ENCODE data around the gene NHLH1.
A peak's percentile ranks its signal among the peaks of the same experiment; 100 is the strongest.
"Not testable (repeated sequence)": the region's sequence is repeated elsewhere in the genome, so short reads cannot be mapped to it uniquely, and the experiment has no call there.

NHLH1 gene

DNA sequence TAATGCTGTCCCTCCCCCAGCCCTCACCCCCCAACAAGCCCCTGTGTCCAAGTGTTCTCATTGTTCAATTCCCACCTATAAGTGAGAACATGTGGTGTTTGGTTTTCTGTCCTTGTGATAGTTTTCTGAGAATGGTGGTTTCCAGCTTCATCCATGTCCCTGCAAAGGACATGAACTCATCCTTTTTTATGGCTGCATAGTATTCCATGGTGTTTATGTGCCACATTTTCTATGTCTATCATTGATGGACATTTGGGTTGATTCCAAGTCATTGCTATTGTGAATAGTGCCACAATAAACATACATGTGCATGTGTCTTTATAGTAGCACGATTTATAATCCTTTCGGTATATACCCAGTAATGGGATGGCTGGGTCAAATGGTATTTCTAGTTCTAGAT is 17.9 kb downstream of the NHLH1 start:
- not testable (repeated sequence) for DNase-seq

DNA sequence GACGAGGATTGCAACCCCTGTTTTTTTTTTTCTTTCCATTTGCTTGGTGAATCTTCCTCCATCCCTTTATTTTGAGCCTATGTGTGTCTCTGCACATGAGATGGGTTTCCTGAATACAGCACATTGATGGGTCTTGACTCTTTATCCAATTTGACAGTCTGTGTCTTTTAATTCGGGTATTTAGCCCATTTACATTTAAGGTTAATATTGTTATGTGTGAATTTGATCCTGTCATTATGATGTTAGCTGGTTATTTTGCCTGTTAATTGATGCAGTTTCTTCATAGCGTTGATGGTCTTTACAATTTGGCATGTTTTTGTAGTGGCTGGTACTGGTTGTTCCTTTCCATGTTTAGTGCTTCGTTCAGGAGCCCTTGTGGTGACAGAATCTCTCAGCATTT is 21.5 kb downstream of the NHLH1 start:
- not testable (repeated sequence) for DNase-seq

DNA sequence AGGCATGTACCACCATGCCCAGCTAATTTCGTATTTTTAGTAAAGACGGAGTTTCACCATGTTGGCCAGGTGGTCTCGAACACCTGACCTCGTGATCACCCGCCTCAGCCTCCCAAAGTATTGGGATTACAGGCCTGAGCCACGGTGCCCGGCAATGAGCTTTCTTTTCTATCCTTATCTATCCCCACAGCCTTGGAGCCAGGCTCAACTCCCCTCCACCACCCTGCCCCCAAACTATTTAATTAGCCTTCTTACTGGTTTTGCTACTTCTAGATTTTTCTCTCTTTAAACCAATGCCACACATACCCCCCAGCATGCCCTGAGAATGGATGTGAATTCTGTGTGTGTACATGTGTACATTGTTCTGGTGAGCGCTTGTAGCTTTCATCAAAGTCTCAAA is 27.8 kb downstream of the NHLH1 start:
- DNase-seq, result no peak

DNA sequence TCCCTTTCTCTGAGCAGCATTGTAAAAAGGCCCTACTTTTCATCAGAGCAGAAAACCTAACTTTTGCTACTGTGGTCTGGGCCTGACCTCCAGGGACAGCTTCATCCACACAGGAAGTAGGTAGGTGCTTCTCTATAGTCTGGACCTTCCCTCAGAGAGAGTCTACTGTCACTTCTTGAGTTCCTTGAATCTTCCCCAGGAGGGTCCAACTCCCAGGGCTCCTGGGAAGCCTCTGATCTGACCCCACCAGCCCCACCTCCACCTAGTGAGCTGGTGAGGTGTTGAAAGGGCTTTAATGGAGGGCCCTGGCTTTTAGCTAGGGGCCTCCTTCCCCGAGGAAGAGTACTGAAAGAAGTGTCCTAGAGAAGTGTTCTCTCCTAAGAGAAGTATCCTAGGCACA is 30.8 kb downstream of the NHLH1 start:
- no peak for DNase-seq

DNA sequence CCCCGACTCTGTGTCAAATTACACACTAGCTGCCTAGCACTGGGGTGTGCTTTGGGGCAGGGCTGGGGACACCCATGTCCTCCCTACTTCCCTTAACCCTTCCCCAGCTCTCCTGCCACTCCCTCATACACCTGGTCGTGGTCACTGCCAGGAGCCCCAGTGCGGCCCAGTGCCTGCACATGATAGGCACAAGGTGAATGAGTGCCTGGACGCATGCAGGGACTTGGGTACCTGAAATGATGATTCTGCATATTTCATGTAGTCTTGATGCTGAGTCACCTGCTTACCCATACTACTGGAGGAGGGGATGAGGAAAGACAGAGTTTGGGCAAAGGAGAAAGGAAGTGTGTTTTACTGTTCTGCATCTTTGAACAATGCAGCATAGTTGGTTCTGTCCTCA is 32.0 kb downstream of the NHLH1 start:
- no peak for DNase-seq

DNA sequence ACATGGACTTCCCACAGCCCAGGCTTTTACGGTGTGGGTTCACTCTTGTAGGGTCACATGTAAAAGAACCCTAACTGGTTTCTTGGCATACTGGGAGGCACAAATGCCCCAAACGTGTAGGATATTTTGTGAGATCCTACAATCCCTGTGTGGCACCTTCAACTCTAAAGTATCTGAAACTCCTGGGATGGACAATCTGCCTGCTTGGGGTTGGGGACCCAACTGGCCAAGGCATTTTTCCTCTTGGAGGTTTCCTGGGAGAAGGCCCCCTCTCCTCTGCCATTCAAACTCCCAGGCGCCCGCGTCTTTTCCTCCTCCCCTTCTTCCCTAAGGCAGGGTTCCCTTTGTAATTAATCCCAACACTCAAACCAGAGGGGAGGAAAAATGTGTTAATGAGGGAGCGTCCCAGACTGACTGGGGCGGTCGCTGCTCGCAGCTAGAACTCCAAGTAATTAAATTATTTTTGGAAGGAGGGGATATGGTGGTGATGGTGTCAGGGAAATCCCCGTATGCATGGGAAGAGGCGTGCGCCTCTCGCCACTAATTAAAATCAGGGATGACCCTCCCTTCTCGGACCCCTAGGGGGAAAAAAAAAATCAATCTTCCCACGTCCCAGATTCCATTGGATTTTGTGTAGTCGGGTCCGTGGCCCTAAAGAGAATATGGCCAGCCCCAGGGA is 32.8 kb downstream of the NHLH1 start:
- DNase-seq, result no peak

DNA sequence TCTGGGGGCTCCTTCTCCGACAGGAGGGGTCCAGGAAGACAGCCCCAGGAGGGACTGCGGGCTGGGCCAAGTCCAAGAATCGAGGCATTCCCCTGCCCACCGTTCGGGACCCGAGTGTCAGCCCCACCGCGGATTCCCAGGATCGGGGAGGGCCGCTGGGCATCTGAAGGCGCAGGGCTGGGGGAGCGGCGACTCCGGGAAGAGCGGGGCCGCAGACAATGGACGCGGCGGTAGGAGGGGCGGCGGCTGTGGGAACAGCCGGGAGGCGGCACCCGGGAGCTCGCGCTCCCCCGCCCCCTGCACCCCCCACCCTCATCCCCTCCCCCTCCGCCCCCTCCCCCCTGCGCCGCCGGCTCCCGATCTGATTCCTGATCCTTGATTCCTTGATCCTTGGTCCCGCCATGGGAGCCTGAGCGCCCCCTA is 33.4 kb downstream of the NHLH1 start, which contains the start of gene VANGL2:
Gene VANGL2 (plus strand): TSS at position 342 of the 423 bp plus-strand sequence. CDS start 15,274 bp downstream, outside the sequence.
- DNase-seq, result peak; percentile 52

DNA sequence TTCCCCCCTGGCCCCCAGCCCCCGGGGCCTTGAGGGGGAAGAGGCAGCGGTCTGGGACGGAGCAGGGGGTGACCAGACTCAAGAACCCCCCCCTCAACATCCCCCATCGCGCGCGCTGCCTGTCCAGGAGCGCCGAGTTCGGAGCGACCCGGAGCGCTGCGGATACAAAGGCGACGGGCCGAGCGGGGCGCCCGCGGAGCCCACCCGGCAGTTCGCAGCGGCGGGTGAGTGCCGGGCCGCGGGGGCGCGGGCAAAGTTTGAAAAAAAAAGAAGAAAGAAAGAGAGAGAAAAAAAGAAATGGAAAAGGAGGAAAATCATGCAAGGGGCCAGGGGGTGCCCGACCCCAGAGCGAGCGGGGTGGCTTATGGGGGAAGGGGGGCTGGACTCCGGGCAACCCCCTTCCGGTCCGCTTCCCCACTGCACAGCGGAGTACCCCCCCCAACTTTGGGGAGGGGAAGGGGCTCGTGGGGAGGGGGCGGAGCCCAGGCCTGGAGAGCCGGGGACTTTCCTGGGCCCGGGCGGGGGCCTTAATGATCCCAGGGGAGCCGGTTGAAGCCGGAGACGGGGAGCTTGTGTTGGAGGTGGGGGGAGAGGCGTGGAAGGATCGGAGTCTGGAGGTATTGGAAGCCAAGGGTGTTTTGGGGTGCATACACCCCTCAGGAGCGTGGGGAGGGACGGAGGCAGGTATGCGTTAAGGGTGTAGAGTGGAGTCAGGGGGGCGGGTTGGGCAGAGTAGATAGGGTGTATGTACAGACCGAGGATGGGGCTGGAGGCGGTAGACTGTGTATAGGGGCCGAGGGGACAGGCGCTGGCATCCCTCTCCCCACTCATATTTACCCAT is 34.0 kb downstream of the NHLH1 start:
- no peak for DNase-seq

DNA sequence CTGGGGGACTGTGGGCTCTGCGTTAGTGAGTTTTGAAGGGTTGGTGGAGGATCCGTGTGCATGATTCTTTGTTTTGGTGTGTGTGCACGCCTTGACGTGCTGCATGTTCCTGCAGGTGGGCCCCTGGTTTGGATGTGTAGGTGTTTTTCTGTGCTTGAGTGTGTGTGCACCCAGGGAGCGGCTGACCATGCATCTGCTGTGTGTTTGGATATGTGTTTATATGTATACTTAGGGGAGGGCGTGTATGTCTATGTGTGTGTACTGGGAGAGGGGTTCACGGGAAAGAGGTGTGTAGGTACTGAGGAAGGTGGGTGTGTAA is 34.6 kb downstream of the NHLH1 start:
- no peak for DNase-seq

DNA sequence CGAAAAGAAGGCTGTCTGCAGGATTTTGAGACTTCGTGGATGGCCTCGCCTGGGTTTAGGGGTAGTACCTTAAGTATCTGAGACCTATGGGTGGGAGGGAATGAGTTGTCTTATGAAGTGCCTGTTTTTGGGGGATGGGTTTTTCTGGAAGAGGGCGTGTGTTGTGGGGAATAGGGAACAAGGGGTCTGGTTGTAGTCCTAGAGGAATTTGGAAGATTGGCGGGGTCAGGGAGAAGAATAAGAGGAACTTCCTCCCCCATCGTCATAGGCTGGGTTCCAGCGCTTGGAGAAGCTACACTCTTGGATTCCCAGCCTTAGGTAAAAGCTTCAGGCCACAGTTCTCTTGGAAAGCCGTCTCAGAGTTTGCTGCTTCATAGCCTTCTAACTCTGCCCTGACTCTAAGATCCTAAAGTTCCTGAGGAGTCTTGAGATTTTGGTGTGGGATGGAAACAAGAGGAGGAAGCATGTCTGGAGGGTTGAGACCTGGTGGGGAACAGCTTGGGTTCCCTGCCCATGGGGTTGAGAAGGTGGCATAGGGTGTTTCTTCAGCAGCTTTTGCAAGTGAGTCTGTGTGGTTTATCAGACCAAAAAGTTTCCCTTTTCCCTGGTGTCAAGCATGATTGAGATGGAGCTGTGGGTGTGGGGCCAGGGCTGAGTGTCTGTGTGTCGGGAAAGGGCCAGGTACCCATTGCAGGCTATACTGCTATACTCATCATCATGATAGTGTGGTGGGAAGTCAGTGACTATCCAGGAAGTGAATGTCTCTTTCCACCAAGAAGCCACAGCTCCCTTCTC is 35.3 kb downstream of the NHLH1 start:
- no peak for DNase-seq

DNA sequence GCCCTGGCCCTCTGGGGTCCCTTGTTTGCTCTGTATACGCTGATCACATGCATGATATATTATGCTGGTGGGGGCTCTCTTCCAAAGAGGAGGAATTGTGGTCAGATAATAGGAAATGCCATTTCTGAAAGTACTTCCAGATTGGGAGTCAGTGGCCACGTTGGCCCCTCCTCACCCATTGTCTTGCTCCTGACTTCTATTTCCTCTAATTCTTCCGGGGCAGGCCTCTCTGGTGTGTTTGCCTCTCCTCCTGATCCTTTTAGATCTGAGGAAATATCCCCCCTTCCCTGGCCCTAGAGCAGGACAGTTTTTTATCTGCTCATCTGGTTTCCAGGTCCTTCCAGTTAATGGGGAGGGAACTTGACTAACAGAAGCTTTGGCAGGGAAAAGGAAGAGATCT is 36.4 kb downstream of the NHLH1 start:
- DNase-seq, result no peak

DNA sequence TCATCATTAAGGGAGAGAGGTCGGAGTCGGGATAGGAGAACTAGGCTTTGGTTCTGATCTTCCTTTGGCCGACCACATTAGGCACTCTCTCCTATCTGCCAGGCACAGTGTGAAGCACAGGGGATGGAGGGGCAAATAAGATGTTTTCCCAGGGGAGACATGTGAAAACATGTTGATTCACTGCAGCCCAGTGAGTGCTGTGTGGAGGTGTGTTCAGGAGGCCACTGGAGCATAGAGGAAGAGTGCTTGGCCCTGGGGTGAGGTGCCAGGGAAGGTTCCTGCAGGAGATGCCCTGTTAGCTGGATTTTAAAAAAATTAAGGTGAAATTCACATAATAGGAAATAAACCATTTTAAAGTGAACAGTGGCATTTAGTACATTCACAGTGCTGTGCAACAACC is 37.2 kb downstream of the NHLH1 start:
- no peak for DNase-seq

DNA sequence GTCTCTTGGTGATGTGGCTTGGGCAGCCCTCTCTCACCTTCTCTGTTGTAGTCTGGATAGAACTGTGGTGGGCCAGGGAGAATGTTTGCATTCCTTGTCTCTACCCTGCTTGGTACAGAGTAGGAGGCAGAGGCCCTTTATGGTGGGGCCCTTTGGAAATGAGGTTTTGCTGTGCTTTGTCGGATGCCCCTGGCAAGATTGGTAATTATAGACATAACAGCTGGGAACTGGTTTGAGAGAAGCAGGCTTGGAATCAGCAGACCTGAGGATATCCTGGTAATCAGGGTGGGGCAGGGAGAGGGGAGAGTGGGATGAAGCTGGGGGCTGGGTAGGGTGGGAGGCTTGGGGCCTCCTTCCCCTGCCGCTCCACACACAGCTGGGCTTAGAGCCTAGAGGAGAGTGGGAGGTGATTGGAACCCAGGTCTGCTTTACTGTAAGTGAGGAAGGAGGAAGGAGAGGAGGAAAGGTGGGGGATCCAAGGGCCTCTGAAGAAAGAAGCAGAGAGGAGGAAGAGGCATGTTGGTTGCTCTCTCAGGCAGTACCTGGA is 38.5 kb downstream of the NHLH1 start:
- DNase-seq, result no peak

DNA sequence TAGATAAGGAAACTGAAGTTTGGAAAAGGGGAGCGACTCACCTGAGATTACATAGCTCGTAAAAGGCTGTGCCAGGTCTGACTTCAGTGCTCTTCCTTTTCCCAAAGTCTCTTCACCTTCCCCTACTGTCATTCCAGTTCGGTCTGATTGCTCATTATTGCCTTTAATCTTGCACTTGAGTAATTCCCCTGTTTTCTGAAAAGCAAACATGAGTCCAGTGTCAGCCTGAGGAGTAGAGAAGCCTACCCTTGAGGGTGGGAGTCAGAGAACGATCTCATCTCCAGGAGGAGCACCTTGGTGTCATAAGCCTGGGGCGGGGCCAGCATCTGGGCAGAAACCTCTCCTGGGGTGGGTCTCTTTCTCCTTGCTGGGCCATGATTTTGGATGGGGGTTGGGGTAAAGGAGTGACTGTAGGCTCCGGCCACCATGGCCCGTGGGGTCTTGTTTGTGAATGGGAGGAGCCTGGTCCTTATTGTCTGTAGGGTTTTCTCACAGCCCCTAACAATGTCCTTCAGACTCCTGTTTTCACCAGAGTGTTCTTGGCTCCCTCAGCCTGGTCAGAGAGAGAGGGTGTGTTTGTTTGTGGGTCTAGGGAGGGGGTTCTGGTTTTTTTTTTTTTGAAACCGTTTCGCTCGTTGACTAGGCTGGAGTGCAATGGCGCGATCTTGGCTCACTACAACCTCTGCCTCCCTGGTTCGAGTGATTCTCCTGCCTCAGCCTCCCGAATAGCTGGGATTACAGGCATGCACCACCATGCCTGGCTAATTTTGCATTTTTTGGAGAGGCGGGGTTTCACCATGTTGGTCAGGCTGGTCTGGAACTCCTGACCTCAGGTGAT is 39.5 kb downstream of the NHLH1 start:
- no peak for DNase-seq

DNA sequence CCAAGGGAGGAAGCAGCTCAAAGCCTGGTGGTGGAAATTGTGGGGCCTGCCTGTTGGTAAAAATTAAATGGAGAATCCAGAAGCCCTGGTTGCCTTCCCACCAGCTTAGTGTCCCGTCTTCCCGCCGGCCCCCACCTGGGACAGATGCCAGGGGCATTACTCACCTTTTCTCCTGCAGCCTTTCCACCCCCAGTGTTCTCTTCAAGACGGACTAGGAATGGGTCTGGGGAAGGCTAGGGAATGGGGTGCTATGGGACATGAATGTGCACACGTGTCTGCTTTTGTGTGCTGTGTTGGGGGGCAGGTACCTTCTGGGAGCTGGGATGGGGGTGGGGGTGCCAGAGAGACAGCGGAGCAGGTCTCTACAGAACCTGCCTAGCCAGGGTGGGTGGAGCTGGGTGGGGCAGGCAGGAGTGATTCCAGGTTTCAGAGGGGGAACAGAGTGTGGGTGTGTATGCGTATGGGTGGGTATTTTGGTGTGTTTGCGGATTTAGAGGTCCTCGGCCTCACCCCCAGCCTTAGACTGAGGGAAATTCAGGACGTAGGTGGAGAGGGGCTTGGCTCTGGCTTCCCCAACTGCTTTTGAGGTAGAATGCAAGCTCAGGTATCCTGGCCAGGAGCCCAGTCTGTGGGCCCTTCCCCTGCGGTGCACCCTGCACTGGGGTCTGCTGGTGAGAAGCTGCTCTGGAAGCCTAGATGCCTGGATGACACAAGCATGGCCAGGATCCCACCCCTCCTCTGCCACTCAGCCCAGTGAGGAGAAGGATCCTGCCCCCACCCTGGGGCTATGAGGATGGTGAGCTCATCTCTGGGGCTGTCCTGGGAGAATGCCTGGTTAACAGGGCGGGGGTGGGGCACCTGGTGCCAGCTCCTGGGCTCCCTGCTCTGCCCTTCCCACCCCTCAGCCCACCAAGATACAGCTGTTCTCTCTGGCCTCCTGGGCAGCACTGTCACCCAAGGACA is 41.2 kb downstream of the NHLH1 start:
- DNase-seq, result no peak

DNA sequence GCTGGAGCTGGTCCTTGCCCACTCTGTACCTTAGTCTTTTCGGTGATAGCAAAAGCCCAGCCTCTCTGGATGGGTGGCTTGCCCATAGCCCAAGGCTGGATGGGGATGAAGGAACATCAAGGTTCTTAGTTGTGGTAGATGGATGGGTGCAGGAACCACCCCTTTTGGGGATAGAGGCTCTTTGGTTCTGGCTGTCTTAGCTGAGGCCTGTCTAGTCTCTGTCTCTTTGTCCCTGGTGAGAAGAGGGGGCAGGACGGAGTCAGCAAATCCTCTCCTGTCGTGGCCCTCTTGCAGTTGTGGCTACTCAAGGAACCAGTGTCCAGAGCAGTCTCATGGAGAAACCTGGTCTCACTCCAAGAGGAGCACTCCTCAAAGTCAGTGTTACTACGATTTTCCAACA is 42.0 kb downstream of the NHLH1 start:
- DNase-seq, result no peak

DNA sequence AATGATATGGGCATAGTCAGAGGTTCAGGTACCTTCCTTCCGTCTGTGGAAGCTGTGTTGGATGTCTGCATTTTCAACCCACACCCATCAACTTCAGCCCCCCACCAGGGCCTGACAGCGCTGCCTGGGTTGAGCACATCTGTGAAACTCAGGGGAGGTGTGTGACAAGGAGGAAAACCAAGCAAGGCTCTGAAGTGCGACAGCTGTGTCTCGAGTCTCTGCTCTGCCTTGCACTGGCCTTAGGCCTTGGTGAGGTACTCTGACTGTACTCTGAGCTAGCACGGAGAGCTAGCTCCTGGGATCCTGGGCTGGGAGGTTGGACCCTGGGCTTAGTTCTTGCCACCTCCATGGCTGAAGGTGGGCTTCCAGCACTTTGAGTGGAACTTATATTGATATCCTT is 42.6 kb downstream of the NHLH1 start:
- DNase-seq, result no peak

DNA sequence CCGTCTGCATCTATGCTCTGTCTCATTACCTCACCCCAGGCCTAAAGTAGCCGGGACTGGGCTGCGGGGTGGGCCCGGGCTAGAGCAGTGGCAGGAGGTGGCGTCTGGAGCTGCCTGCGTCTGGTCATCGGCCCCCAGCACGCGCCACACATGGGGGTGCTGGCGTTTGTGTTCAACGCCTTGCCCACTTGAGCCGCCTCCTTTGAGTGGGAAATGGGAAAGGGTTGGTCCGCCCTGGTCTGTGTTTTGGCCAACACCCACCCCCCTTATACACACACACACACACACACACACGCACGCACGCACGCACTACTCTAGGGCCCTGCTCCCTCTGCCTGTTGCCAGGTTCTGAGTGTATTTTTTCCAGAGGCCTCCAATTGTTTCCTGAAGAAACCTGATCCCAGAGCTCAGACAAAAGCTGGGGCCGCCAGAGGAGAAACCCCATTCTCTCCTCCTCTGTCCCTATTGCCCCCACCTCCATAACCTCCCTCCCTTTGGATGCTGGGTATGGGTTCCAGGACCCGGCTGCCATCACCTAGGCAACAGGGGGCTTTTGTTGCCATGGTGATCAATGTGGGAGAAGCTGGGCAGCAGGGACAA is 43.6 kb downstream of the NHLH1 start:
- no peak for DNase-seq

DNA sequence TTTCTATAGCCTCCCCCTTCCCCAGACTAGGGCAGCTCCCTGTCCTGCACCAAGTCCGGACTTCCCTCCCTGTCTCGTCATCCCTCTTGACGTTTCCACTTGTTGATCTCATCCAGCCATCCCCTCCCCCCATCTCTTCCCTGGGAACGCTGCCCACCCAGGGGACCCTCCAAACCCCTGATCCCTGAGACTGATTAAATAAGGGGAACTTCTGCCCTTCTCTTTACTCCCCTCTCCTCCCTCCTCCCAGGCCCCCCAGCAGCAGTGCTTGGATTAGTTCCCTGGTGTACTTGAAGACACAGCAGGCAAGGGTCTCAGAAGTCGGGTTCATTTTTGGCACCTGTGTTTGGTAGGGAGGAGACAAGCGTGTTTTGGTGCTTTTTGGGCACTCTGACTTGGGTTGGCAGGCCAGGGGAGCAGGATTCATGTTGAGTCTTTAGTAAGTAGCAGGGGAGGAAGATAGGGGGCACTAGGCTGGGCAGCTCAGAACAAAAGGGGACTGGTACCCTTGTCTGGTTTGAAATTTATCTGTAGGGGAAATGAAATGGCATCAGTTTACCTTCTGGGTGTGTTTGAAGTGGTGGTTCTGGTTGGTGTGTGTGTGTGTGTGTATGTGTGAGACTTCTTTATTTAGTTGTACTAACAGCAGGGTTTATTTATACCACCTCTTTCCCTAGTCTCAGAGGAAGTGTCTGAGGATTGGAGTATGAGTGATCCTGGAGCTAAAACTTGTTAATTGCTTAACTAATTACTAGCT is 44.6 kb downstream of the NHLH1 start:
- no peak for DNase-seq

DNA sequence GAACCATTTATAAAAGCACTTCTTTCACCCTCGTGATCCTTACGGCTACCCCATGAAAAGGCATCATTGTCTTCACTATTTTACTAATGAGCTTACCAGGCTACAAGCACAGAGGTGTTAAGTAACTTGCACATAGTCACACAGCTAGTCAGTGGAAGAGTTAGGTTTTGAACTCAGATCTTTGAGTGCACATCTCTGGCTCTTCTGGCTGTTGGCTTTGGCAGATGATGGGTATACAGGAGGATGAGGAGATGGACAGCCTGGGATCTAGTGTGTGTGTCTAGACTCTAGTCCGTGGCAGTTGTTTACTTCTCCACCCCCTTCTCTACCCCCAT is 45.1 kb downstream of the NHLH1 start:
- no peak for DNase-seq
